Activated CD8-positive, alpha-beta memory T cell treated with anti-CD3 and anti-CD28 coated beads, Interleukin-2, amount 50 U/mL, for 48 hours (primary cell): ENCODE data around the gene NDUFV3.
"Not testable (repeated sequence)": the region's sequence is repeated elsewhere in the genome, so short reads cannot be mapped to it uniquely, and the experiment has no call there.

Source experiments
- DNase-seq: peaks from one replicate; pipeline ENCODE4 v3.0.0-alpha.2; 2020

Gene NDUFV3

GRCh38 chr21:42857216-42857615, 35.9 kb upstream of the NDUFV3 start:
- no peak for DNase-seq

- DNase-seq: no peak
Measured at GRCh38 chr21:42858185-42858847, 34.8 kb upstream of the NDUFV3 start.

- no peak for DNase-seq
Measured at GRCh38 chr21:42858957-42859890, 33.9 kb upstream of the NDUFV3 start.

- no peak for DNase-seq
Measured at GRCh38 chr21:42859891-42860230, 33.2 kb upstream of the NDUFV3 start.

- DNase-seq: no peak
Measured at GRCh38 chr21:42860345-42860744, 32.8 kb upstream of the NDUFV3 start.

- DNase-seq: no peak
Measured at GRCh38 chr21:42861311-42861847, 31.7 kb upstream of the NDUFV3 start.

- DNase-seq: no peak
Measured at GRCh38 chr21:42861848-42862400, 31.2 kb upstream of the NDUFV3 start.

- no peak for DNase-seq
Measured at GRCh38 chr21:42862774-42863503, 30.2 kb upstream of the NDUFV3 start.

GRCh38 chr21:42863504-42863870, 29.6 kb upstream of the NDUFV3 start:
- DNase-seq: no peak

- DNase-seq: no peak
Measured at GRCh38 chr21:42864286-42864685, 28.8 kb upstream of the NDUFV3 start.

GRCh38 chr21:42864815-42865775, 28.0 kb upstream of the NDUFV3 start:
- no peak for DNase-seq

GRCh38 chr21:42865776-42866160, 27.3 kb upstream of the NDUFV3 start:
- no peak for DNase-seq

- DNase-seq: no peak
Measured at GRCh38 chr21:42868196-42868595, 24.9 kb upstream of the NDUFV3 start.

GRCh38 chr21:42873096-42873495, 20.0 kb upstream of the NDUFV3 start:
- no peak for DNase-seq

- DNase-seq: not testable (repeated sequence)
Measured at GRCh38 chr21:42875811-42876210, 17.3 kb upstream of the NDUFV3 start.

- DNase-seq: no peak
Measured at GRCh38 chr21:42878678-42878992, 14.5 kb upstream of the NDUFV3 start.

- DNase-seq: peak; percentile 100
Measured at GRCh38 chr21:42878993-42879787, 13.9 kb upstream of the NDUFV3 start, which contains the start of gene WDR4. WDR4 (minus strand) TSS chr21:42879539; CDS start chr21:42879495, 44 bp downstream.

GRCh38 chr21:42880352-42880751, 12.8 kb upstream of the NDUFV3 start:
- DNase-seq: no peak

GRCh38 chr21:42883921-42884320, 9.2 kb upstream of the NDUFV3 start:
- no peak for DNase-seq

GRCh38 chr21:42887326-42887725, 5.8 kb upstream of the NDUFV3 start:
- no peak for DNase-seq

GRCh38 chr21:42892582-42892930, 553 bp upstream of the NDUFV3 start:
- DNase-seq: no peak
